PC-3 (cell line): ENCODE data around the gene C1QTNF4.

Experiments
- CTCF ChIP-seq: fragments of 300-600 bp; sonication (generic); conservative IDR thresholded peaks from 2 replicates; pipeline ENCODE4 v1.5.1; 2017; ENCODE audit warnings: antibody characterized with exemption, low read depth, mild to moderate bottlenecking, low read length
- EZH2 ChIP-seq: fragments of 300-600 bp; sonication (generic); IDR thresholded peaks from one replicate; pipeline ENCODE4 v1.6.1; 2017; ENCODE audit warnings: antibody characterized with exemption, mild to moderate bottlenecking, low read length; ENCODE audit not compliant: unreplicated experiment
- EZH2phosphoT487 ChIP-seq: fragments of 300-600 bp; sonication (generic); IDR thresholded peaks from 2 replicates; pipeline ENCODE4 v1.6.1; 2018; ENCODE audit warnings: mild to moderate bottlenecking, antibody characterized with exemption, low read length, borderline replicate concordance

GRCh38 chr11:47595967-47596366 is 1.8 kb upstream of the C1QTNF4 start:
- TF ChIP-seq EZH2 (no peak), EZH2phosphoT487 (no peak), CTCF (no peak)
